Neuronal stem cell (in vitro differentiated cells): ENCODE measurements around the gene PHYKPL.
A peak's percentile ranks its signal among the peaks of the same experiment; 100 is the strongest.

Experiments used
- DNase-seq: peaks from one replicate; pipeline ENCODE4 v3.0.0-alpha.2; 2013; ENCODE audit warnings: low spot score
- H2AFZ ChIP-seq: one replicate; pipeline ENCODE4 v1.6.1; 2013; ENCODE audit warnings: mild to moderate bottlenecking, low read length, inconsistent platforms
- H2AK5ac ChIP-seq: 2 replicates; pipeline ENCODE4 v1.6.1; 2013; ENCODE audit warnings: low read depth, mild to moderate bottlenecking, inconsistent platforms, low read length, moderate library complexity, mixed read lengths
- H2BK120ac ChIP-seq: 2 replicates; pipeline ENCODE4 v1.6.1; 2013; ENCODE audit warnings: low read depth, mild to moderate bottlenecking, inconsistent platforms, low read length, moderate library complexity, mixed read lengths
- H2BK12ac ChIP-seq: one replicate; pipeline ENCODE4 v1.6.1; 2013; ENCODE audit warnings: low read length, inconsistent platforms
- H2BK15ac ChIP-seq: 2 replicates; pipeline ENCODE4 v1.6.1; 2013; ENCODE audit warnings: mild to moderate bottlenecking, low read length, inconsistent platforms, mixed read lengths
- H2BK5ac ChIP-seq: one replicate; pipeline ENCODE4 v1.6.1; 2013; ENCODE audit warnings: inconsistent platforms, mild to moderate bottlenecking, low read length, moderate library complexity
- H3K14ac ChIP-seq: one replicate; pipeline ENCODE4 v1.6.1; 2013; ENCODE audit warnings: low read length, inconsistent platforms
- H3K18ac ChIP-seq: 2 replicates; pipeline ENCODE4 v1.6.1; 2013; ENCODE audit warnings: low read length, inconsistent platforms
- H3K23ac ChIP-seq: 2 replicates; pipeline ENCODE4 v1.6.1; 2013; ENCODE audit warnings: low read depth, mild to moderate bottlenecking, mixed read lengths, low read length, inconsistent platforms; ENCODE audit not compliant: poor library complexity
- H3K27ac ChIP-seq: replicated peaks from 3 replicates; pipeline ENCODE4 v1.5.1; 2013; ENCODE audit warnings: low read length, inconsistent platforms
- H3K27me3 ChIP-seq, 3 experiments: 2 replicates each; pipeline ENCODE4 v1.6.1; 2013; ENCODE audit warnings: low read length in 3 of 3, mild to moderate bottlenecking in 2 of 3, inconsistent platforms in 1 of 3, low read depth in 1 of 3, mixed read lengths in 1 of 3, moderate library complexity in 1 of 3; ENCODE audit not compliant: control insufficient read depth in 3 of 3, insufficient read depth in 3 of 3
- H3K36me3 ChIP-seq, 2 donors: replicated peaks in 1 of 2; 2 replicates each; pipeline ENCODE4 v1.6.1; 2013; ENCODE audit warnings: low read length in 2 of 2; ENCODE audit not compliant: control insufficient read depth in 2 of 2, insufficient read depth in 2 of 2
- H3K4ac ChIP-seq: 2 replicates; pipeline ENCODE4 v1.6.1; 2013; ENCODE audit warnings: inconsistent platforms, mild to moderate bottlenecking, low read length, moderate library complexity
- H3K4me1 ChIP-seq, 2 donors: 1 replicate in 1 of 2; 2 replicates in 1 of 2; pipeline ENCODE4 v1.6.1; 2013; ENCODE audit warnings: low read length in 2 of 2, low read depth in 1 of 2; ENCODE audit not compliant: control insufficient read depth in 2 of 2, insufficient read depth in 1 of 2
- H3K4me2 ChIP-seq: one replicate; pipeline ENCODE4 v1.6.1; 2013; ENCODE audit warnings: mild to moderate bottlenecking, low read length, inconsistent platforms; ENCODE audit not compliant: insufficient read depth, poor library complexity, severe bottlenecking
- H3K4me3 ChIP-seq, 2 donors: 2 replicates each; pipeline ENCODE4 v1.5.1; 2013; ENCODE audit warnings: low read length in 2 of 2, mild to moderate bottlenecking in 2 of 2, inconsistent platforms in 1 of 2, moderate library complexity in 1 of 2
- H3K79me1 ChIP-seq: one replicate; pipeline ENCODE4 v1.6.1; 2013; ENCODE audit warnings: low read depth, mild to moderate bottlenecking, inconsistent platforms, low read length, moderate library complexity
- H3K9ac ChIP-seq: one replicate; pipeline ENCODE4 v1.6.1; 2013; ENCODE audit warnings: mild to moderate bottlenecking, low read depth, low read length, inconsistent platforms; ENCODE audit not compliant: poor library complexity
- H3K9me3 ChIP-seq, 2 donors: replicated peaks in 1 of 2; 2 replicates each; pipeline versions ENCODE3 to v1.6.1; 2013; ENCODE audit warnings: low read length in 2 of 2, mild to moderate bottlenecking in 2 of 2, inconsistent platforms in 1 of 2, low read depth in 1 of 2, mixed read lengths in 1 of 2, moderate library complexity in 1 of 2; ENCODE audit not compliant: control insufficient read depth in 2 of 2, insufficient read depth in 1 of 2
- H4K8ac ChIP-seq: one replicate; pipeline ENCODE4 v1.6.1; 2013; ENCODE audit warnings: low read depth, mild to moderate bottlenecking, inconsistent platforms, low read length, moderate library complexity
- H4K91ac ChIP-seq: one replicate; pipeline ENCODE4 v1.6.1; 2013; ENCODE audit warnings: low read length, low read depth, mild to moderate bottlenecking, inconsistent platforms; ENCODE audit not compliant: poor library complexity
- WGBS, 2 donors: extraction: QIAGEN DNeasy Blood & Tissue Kit; methylation state at CpG; one replicate each; pipeline ENCODE4 v1.1.7; 2013; ENCODE audit warnings: missing lambda C conversion rate in 2 of 2, mixed read lengths in 1 of 2; ENCODE audit not compliant: insufficient read length in 2 of 2, insufficient replicate concordance in 1 of 2; ENCODE audit errors: extremely low coverage in 2 of 2; 5-methylcytosine and 5-hydroxymethylcytosine counted together

The PHYKPL gene

DNA sequence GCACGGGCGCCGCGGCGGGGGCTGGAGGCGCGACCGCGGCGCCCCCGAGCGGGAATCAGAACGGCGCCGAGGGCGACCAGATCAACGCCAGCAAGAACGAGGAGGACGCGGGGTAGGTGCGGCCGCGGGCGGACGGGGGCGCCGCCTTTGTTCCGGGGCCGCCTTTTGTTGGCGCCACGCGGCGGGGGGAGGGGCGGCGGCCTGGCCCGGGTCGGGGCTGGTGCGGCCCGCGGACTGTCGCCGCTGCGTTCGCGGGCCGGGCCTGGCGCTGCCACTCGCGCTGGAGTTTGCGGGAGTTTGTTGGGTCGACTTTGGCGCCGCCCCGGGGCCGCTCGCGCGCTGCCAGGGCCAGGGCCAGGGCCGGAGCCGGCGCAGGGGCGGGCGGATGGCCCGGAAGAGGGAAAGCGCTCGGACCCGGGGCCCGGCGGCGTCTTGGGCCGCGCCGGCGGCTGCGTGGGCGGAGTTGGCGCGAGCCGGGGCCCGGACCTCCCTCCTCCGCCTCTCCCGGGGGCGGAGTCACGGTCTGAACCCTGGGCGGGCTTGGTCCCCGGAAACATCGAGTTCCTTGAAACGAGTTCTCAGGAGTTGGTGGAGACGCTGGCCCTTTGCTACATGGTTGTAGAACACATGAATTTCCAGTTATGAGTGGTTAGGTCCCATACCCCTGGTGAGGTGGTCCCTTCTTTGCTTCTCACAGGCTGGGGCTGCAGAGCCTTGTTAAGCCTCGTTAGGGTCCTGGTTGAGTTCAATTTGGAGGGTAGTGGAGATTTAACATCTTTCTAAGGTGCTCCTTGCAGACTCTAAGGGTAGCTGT lies 27.5 kb downstream of the PHYKPL start:
- H3K27ac ChIP-seq, result peak overlapping the region; percentile 63
- peak overlapping the region; percentile 85 to 99 for H3K4me3 ChIP-seq
- peak overlapping the region; percentile 19 for H2BK5ac ChIP-seq
- H3K14ac ChIP-seq, result peak overlapping the region; percentile 94
- peak overlapping the region; percentile 65 for H3K4me2 ChIP-seq
- H3K27me3 ChIP-seq, result no peaks in the 10 kb centered on the region
- peak overlapping the region; percentile 77 for H2AFZ ChIP-seq
- no peak overlapping the region for H2BK15ac ChIP-seq
- peaks cover 9 to 11% of the 10 kb centered on the region in 2 donors for H3K4me1 ChIP-seq
- H3K23ac ChIP-seq, result peak overlapping the region; percentile 100
- no peak overlapping the region for H4K8ac ChIP-seq
- peak overlapping the region; percentile 100 for H3K9ac ChIP-seq
- H3K9me3 ChIP-seq, result no peaks in the 10 kb centered on the region
- H3K79me1 ChIP-seq, result peaks cover 8% of the 10 kb centered on the region
- H2BK120ac ChIP-seq, result no peak overlapping the region
- H3K36me3 ChIP-seq, result peaks cover 44 to 49% of the 10 kb centered on the region in 2 donors
- no CpG with 5 or more reads among the region's 90 CpGs for WGBS, 2 donors
- peak overlapping the region; percentile 90 for H3K4ac ChIP-seq
- peak; percentile 46 for DNase-seq
- peak overlapping the region; percentile 100 for H3K18ac ChIP-seq
- H4K91ac ChIP-seq, result no peak overlapping the region
- peak overlapping the region; percentile 97 for H2AK5ac ChIP-seq
- H2BK12ac ChIP-seq, result no peak overlapping the region

- H2BK12ac ChIP-seq, result no peak within 1 kb of the TSS
- H3K4me1 ChIP-seq, result peaks cover 9 to 11% of the 10 kb centered on the region in 2 donors
- peak within 1 kb of the TSS; percentile 94 for H3K14ac ChIP-seq
- H3K27me3 ChIP-seq, result peaks cover 0 to 2% (median 0%) of the 10 kb centered on the region in 3 experiments
- peak within 1 kb of the TSS; percentile 62 for H2BK5ac ChIP-seq
- no peak within 1 kb of the TSS for H2BK120ac ChIP-seq
- H4K91ac ChIP-seq, result peak within 1 kb of the TSS; percentile 35
- peaks cover 37 to 41% of the 10 kb centered on the region in 2 donors for H3K36me3 ChIP-seq
- peak; percentile 98 for DNase-seq
- peak within 1 kb of the TSS; percentile 89 for H2AFZ ChIP-seq
- no CpG with 5 or more reads among the region's 96 CpGs for WGBS, 2 donors
- peak within 1 kb of the TSS; percentile 90 for H3K4ac ChIP-seq
- peak within 1 kb of the TSS; percentile 87 for H3K27ac ChIP-seq
- peaks cover 8% of the 10 kb centered on the region for H3K79me1 ChIP-seq
- H2AK5ac ChIP-seq, result peak within 1 kb of the TSS; percentile 97
- peak within 1 kb of the TSS; percentile 100 for H3K23ac ChIP-seq
- no peaks in the 10 kb centered on the region for H3K9me3 ChIP-seq
- peak within 1 kb of the TSS; percentile 100 for H3K18ac ChIP-seq
- peak within 1 kb of the TSS; percentile 85 to 99 for H3K4me3 ChIP-seq
- H3K9ac ChIP-seq, result peak within 1 kb of the TSS; percentile 100
- H2BK15ac ChIP-seq, result no peak within 1 kb of the TSS
- H3K4me2 ChIP-seq, result peak within 1 kb of the TSS; percentile 79
- no peak within 1 kb of the TSS for H4K8ac ChIP-seq
Measured at GRCh38 chr5:178204182-178204934, 28.2 kb downstream of the PHYKPL start, which contains the start of gene HNRNPAB. HNRNPAB (plus strand) TSS chr5:178204533; CDS start chr5:178204838, 305 bp downstream.

DNA sequence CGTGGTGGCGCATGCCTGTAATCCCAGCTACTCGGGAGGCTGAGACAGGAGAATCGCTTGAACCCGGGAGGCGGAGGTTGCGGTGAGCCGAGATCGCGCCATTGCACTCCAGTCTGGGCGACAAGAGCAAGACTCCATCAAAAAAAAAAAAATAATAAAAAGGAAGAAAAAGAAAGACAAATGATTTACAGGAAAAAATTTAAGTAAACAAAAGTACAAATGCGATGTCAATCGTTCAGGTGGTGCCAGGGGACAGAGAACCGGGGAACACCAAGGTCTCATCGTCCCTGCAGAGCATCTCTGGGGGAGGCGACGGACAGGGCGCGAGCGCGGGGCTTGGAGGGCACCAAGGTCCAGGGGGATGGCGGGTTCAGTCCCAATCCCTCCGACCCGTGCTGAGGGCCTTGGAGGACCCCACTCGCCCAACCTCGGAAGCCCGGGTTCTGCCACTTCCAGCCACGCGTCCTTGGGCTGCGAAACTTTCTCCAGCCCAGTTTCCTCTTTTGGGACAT lies 28.9 kb downstream of the PHYKPL start:
- H3K14ac ChIP-seq, result no peak overlapping the region
- H4K8ac ChIP-seq, result no peak overlapping the region
- H2BK12ac ChIP-seq, result no peak overlapping the region
- peak overlapping the region; percentile 100 for H3K23ac ChIP-seq
- peak overlapping the region; percentile 79 for H3K4me2 ChIP-seq
- peak overlapping the region; percentile 87 for H3K27ac ChIP-seq
- H3K18ac ChIP-seq, result peak overlapping the region; percentile 86
- peaks cover 9 to 11% of the 10 kb centered on the region in 2 donors for H3K4me1 ChIP-seq
- H2AFZ ChIP-seq, result peak overlapping the region; percentile 89
- peak overlapping the region; percentile 62 for H2BK5ac ChIP-seq
- no peak overlapping the region for H4K91ac ChIP-seq
- H3K36me3 ChIP-seq, result peaks cover 30 to 34% of the 10 kb centered on the region in 2 donors
- H3K4ac ChIP-seq, result no peak overlapping the region
- H3K27me3 ChIP-seq, result peaks cover 0 to 2% (median 0%) of the 10 kb centered on the region in 3 experiments
- peak overlapping the region; percentile 86 for H3K9ac ChIP-seq
- H3K79me1 ChIP-seq, result peaks cover 6% of the 10 kb centered on the region
- no peak for DNase-seq
- H3K9me3 ChIP-seq, result no peaks in the 10 kb centered on the region
- peak overlapping the region; percentile 85 to 94 for H3K4me3 ChIP-seq
- H2BK120ac ChIP-seq, result no peak overlapping the region
- H2BK15ac ChIP-seq, result no peak overlapping the region
- no CpG with 5 or more reads among the region's 30 CpGs for WGBS, 2 donors
- peak overlapping the region; percentile 65 for H2AK5ac ChIP-seq
